Testis (tissue), 3 donors: ENCODE results near the gene ASAP2. TPM values are rescaled to one million over a fixed set of nuclear protein-coding genes. Genes with fewer than 3 reads are reported as not detected.

ENCODE experiments used
- DNase-seq: peaks from one replicate; pipeline ENCODE4 v3.0.0-alpha.2; 2019
- H3K27ac ChIP-seq, 2 donors: fragments of 200-600 bp; sonication (generic); one replicate each; pipeline ENCODE4 v1.5.1; 2019
- H3K27me3 ChIP-seq: fragments of 200-600 bp; sonication (generic); one replicate; pipeline ENCODE4 v1.5.1; 2019
- H3K36me3 ChIP-seq: fragments of 200-600 bp; sonication (generic); one replicate; pipeline ENCODE4 v1.5.1; 2017; ENCODE audit warnings: low read depth; ENCODE audit errors: missing control alignments
- H3K4me1 ChIP-seq: fragments of 200-600 bp; sonication (generic); one replicate; pipeline ENCODE4 v1.5.1; 2019
- H3K4me3 ChIP-seq, 2 donors: fragments of 200-600 bp; sonication (generic); one replicate each; pipeline ENCODE4 v1.5.1; 2017 to 2019
- H3K9me3 ChIP-seq: fragments of 200-600 bp; sonication (generic); one replicate; pipeline ENCODE4 v1.5.1; 2017
- CTCF ChIP-seq, 3 experiments: fragments of 450-650 bp in 2 of 3; fragments of 200-600 bp in 1 of 3; sonication (generic) in 1 of 3; IDR thresholded peaks; one replicate each; pipeline ENCODE4 v1.5.1; 2016 to 2019; ENCODE audit warnings: antibody characterized with exemption in 3 of 3, mild to moderate bottlenecking in 2 of 3, moderate library complexity in 1 of 3
- POLR2A ChIP-seq: fragments of 450-650 bp; IDR thresholded peaks from one replicate; pipeline ENCODE4 v1.6.1; 2017; ENCODE audit warnings: antibody characterized with exemption, mild to moderate bottlenecking, moderate library complexity
- WGBS, 2 donors: methylation state at CpG; one replicate each; pipeline ENCODE4 v1.1.5; 2018; 5-methylcytosine and 5-hydroxymethylcytosine counted together
- intact Hi-C: fragments of 100-400 bp; cut with DNase I; formaldehyde crosslinking; loops from one replicate; pipeline ENCODE4 v1.15.1; 2023; ENCODE audit warnings: low total_unique reads
- polyA plus RNA-seq: library from polyadenylated mRNA; stranded (reverse); fragments of 350-450 nt; fragmentation: Illumina TruSeq; extraction: RNeasy Lipid Tissue Mini Kit (QIAGEN cat#74804); gene quantifications from one replicate; pipeline ENCODE4 v1.2.3, GENCODE V29; 2014; ENCODE audit warnings: low read depth, low replicate concordance; ENCODE audit not compliant: insufficient read depth
- total RNA-seq, 2 donors: library from RNA; depleted of rRNA; stranded (reverse); fragments of >200 nt; gene quantifications; one replicate each; pipeline ENCODE4 v1.2.3, GENCODE V29; 2016

The ASAP2 gene
- total and polyA plus RNA-seq, 3 donors from 2014 or later, result 42.4 to 87.2 (median 79.0) TPM

- H3K27ac ChIP-seq, result no peak overlapping the region
- H3K27me3 ChIP-seq, result no peaks in the 10 kb centered on the region
- TF ChIP-seq POLR2A, result no peak
- no peak for TF ChIP-seq CTCF (IDR thresholded peaks at IDR 0.05)
- no peaks in the 10 kb centered on the region for H3K36me3 ChIP-seq
- H3K4me3 ChIP-seq, result no peak overlapping the region
- intact Hi-C loops, result no loop called here
- WGBS, 2 donors, result 47 to 55% methylated on average over 12 of the region's 12 CpGs
- H3K4me1 ChIP-seq, result peaks cover 12% of the 10 kb centered on the region
- no peaks in the 10 kb centered on the region for H3K9me3 ChIP-seq
- DNase-seq, result no peak
These were observed 52.4 kb downstream of the ASAP2 start for GRCh38 chr2:9258953-9259399.

- TF ChIP-seq CTCF (IDR thresholded peaks at IDR 0.05) (no peak), POLR2A (no peak)
- 77 to 86% methylated on average over 6 of the region's 6 CpGs for WGBS, 2 donors
- no peak for DNase-seq
- Histone ChIP-seq H3K27me3 (no peaks in the 10 kb centered on the region), H3K27ac (no peak overlapping the region), H3K9me3 (no peaks in the 10 kb centered on the region), H3K36me3 (no peaks in the 10 kb centered on the region), H3K4me3 (no peak overlapping the region), H3K4me1 (peaks cover 12% of the 10 kb centered on the region)
- intact Hi-C loops, result no loop called here
These were observed 53.9 kb downstream of the ASAP2 start for GRCh38 chr2:9260464-9260918.

DNA sequence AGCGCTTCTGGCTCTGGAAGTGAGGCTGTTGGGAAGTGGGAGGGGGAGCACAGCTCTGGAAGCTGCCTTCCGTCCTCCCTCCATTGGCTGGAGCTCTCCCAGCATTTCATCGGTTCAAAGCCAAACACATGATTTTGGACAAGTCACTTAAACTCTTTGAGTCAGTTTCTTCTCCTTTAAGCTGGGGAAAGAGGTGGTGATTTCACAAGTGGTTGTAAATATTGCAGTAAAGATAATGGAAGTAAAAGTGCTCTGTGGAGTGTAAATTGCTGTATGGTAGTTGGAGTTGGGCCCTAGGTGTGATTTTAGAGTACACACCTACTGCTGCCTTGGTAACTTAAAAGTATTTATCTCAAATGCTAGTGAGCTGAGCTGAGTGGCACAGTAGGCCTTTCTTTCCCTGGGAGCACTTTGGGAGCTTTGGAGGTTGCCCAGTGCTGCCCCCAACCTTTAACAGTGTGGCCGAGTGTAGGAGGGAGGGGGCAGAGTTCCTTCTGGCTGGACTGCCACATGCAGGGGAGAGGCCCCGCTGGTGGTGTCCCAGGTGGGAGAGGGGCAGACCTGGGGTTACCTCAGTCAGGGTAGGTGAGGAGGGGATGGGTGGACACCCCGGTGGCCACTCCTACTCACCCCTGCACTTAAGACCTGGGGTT lies 54.7 kb downstream of the ASAP2 start:
- no peaks in the 10 kb centered on the region for H3K36me3 ChIP-seq
- H3K9me3 ChIP-seq, result no peaks in the 10 kb centered on the region
- no peak overlapping the region for H3K27ac ChIP-seq
- no peaks in the 10 kb centered on the region for H3K27me3 ChIP-seq
- H3K4me3 ChIP-seq, result no peak overlapping the region
- 75 to 82% methylated on average over 3 to 6 of the region's 6 CpGs for WGBS, 2 donors
- DNase-seq, result no peak
- intact Hi-C loops, result no loop called here
- H3K4me1 ChIP-seq, result peaks cover 12% of the 10 kb centered on the region
- TF ChIP-seq POLR2A (no peak), CTCF (IDR thresholded peaks at IDR 0.05) (no peak)

DNA sequence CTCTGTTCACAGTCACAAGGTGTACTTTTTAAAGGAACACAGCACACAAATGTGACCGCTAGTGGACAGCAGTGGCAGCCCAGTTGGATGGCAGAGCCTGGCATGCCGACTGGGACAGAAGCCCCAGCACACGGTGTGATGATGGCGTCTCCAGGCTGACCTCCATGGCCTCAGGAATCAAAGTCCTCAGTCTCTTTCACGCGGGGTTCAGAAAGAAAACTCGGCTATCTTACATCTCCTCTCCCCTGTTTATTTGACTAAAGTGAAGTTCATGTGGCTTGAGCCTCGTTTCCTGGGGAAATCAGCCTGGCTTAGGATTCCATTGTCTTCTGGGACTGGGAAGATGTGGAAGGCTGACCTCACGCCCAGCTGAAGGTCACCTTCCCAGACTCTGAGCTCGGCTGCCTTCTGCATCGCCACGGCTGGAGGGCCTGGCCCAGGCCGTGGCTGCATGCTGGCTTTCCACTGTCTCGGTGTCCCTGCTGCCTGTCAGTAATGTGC lies 56.1 kb downstream of the ASAP2 start:
- Histone ChIP-seq H3K27me3 (no peaks in the 10 kb centered on the region), H3K9me3 (no peaks in the 10 kb centered on the region), H3K4me3 (no peak overlapping the region), H3K27ac (no peak overlapping the region), H3K36me3 (no peaks in the 10 kb centered on the region), H3K4me1 (peaks cover 12% of the 10 kb centered on the region)
- no peak for DNase-seq
- TF ChIP-seq CTCF (IDR thresholded peaks at IDR 0.05), result no peak
- TF ChIP-seq POLR2A, result no peak
- intact Hi-C loops, result no loop called here
- WGBS, 2 donors, result 69 to 71% methylated on average over 14 of the region's 14 CpGs

- Histone ChIP-seq H3K4me1 (peaks cover 12% of the 10 kb centered on the region), H3K27me3 (no peaks in the 10 kb centered on the region), H3K27ac (no peak overlapping the region), H3K36me3 (no peaks in the 10 kb centered on the region), H3K9me3 (no peaks in the 10 kb centered on the region), H3K4me3 (no peak overlapping the region)
- WGBS, 2 donors, result 72 to 75% methylated on average over 7 to 14 of the region's 14 CpGs
- no peak for TF ChIP-seq CTCF (IDR thresholded peaks at IDR 0.05)
- TF ChIP-seq POLR2A, result no peak
- intact Hi-C loops, result no loop called here
- DNase-seq, result no peak
These were observed 56.8 kb downstream of the ASAP2 start for GRCh38 chr2:9263428-9263827.
